Nephron (organoid): ENCODE measurements around the gene DAG1.
A peak's percentile ranks its signal among the peaks of the same experiment; 100 is the strongest.

ENCODE experiments used
- H3K27ac Mint-ChIP-seq, 3 experiments: 2 replicates each; pipeline ENCODE4 v1.8.0; 2020; ENCODE audit warnings: mixed read lengths in 3 of 3, mild to moderate bottlenecking in 2 of 3, moderate library complexity in 1 of 3
- H3K27me3 Mint-ChIP-seq: 2 replicates; pipeline ENCODE4 v1.8.0; 2021; ENCODE audit warnings: low read depth, mild to moderate bottlenecking, moderate library complexity, mixed read lengths
- H3K36me3 Mint-ChIP-seq: 2 replicates; pipeline ENCODE4 v1.8.0; 2020; ENCODE audit warnings: low read depth, mixed read lengths
- H3K4me1 Mint-ChIP-seq: 2 replicates; pipeline ENCODE4 v1.8.0; 2020; ENCODE audit warnings: mixed read lengths
- H3K4me3 Mint-ChIP-seq, 3 experiments: 2 replicates each; pipeline ENCODE4 v1.8.0; 2020; ENCODE audit warnings: mild to moderate bottlenecking in 3 of 3, mixed read lengths in 3 of 3, moderate library complexity in 2 of 3
- H3K9me3 Mint-ChIP-seq: 2 replicates; pipeline ENCODE4 v1.8.0; 2020; ENCODE audit warnings: mixed read lengths
- CTCF ChIP-seq, 3 experiments: fragments of 200-600 bp; sonication (generic); IDR thresholded peaks; one replicate each; pipeline ENCODE4 v1.5.0; 2021; ENCODE audit warnings: antibody characterized with exemption in 3 of 3; ENCODE audit not compliant: unreplicated experiment in 3 of 3

DAG1 gene

GRCh38 chr3:49556500-49557275 lies 86.6 kb downstream of the DAG1 start:
- H3K4me1 Mint-ChIP-seq, result peaks cover 12% of the 10 kb centered on the region
- no peaks in the 10 kb centered on the region for H3K9me3 Mint-ChIP-seq
- H3K27ac Mint-ChIP-seq, result no peak overlapping the region
- TF ChIP-seq CTCF (IDR thresholded peaks at IDR 0.05; ENCODE audit: unreplicated experiment in 3 of 3), result no peak
- H3K27me3 Mint-ChIP-seq, result peaks cover 38% of the 10 kb centered on the region
- H3K36me3 Mint-ChIP-seq, result no peaks in the 10 kb centered on the region
- H3K4me3 Mint-ChIP-seq, result peak overlapping the region in 2 of 3 experiments; percentile 26 to 57

DNA sequence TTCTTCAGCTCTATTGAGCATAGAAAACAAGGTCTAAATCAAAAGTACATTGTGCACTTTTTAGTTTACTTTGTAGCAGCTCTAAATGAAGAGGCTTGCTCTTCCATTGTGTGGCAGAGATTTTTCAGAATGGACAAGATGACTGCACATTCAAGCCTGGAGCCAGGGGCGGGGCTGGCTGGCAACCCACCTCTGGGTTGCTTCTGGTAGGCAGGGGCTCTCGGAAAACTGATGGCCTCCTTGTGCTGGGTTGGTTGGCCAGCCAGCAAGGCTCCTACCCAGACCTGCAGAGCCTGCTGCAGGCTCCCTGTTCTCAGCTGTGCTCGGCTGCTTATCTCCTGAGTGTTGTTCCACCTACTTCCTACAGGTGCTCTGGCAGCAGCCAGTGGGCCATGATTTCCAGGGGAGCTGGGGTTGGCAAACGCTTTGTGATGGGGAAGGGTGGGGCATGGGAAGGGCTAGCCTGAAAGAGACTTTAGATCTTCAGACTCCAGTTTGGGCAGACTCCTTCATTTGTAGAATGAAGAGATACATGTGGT lies 93.0 kb downstream of the DAG1 start:
- no peak overlapping the region for H3K27ac Mint-ChIP-seq
- no peaks in the 10 kb centered on the region for H3K36me3 Mint-ChIP-seq
- H3K9me3 Mint-ChIP-seq, result no peaks in the 10 kb centered on the region
- H3K4me1 Mint-ChIP-seq, result no peaks in the 10 kb centered on the region
- peaks cover 19% of the 10 kb centered on the region for H3K27me3 Mint-ChIP-seq
- TF ChIP-seq CTCF (IDR thresholded peaks at IDR 0.05; ENCODE audit: unreplicated experiment in 3 of 3), result no peak
- no peak overlapping the region for H3K4me3 Mint-ChIP-seq

DNA sequence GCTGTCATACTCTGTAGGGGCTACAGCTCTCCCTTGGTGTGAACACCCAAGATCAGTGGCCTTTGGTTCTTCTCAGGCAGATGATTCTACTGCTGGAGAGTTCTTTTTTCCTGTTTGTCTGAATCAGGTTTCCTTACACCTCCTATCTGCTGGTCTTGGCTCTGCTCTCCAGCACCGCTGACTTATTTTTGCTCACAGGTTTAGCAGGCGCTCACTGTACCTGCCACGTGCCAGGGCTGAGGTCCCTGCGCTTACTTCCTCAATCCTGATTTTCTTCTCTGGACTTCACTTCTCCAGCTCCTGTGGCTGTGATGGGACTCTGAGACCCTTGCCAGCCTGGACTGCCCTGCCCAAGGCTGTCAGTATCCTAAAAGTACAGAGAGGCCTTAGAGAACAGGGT lies 93.7 kb downstream of the DAG1 start:
- TF ChIP-seq CTCF (IDR thresholded peaks at IDR 0.05; ENCODE audit: unreplicated experiment in 3 of 3), result no peak
- Mint-ChIP-seq H3K9me3 (no peaks in the 10 kb centered on the region), H3K4me1 (no peaks in the 10 kb centered on the region), H3K36me3 (no peaks in the 10 kb centered on the region), H3K27ac (no peak overlapping the region), H3K27me3 (peaks cover 13% of the 10 kb centered on the region), H3K4me3 (no peak overlapping the region)

DNA sequence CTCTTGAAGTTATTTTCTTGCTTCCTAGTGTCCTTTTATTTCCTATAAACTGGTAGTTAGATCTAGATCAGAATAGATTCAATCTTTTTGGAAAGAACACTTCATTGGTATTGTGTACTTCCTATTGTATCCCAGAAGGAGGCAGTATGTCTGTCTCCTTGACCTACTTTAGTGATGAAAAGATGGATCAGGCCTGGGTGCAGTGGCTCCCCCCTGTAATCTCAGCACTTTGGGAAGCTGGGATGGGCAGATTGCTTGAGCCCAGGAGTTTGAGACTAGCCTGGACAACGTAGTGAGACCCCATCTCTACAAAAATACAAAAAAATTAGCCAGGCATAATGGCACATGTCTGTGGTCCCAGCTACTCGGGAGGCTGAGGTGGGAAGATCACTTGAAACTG lies 96.2 kb downstream of the DAG1 start:
- no peak overlapping the region for H3K27ac Mint-ChIP-seq
- peaks cover 9% of the 10 kb centered on the region for H3K27me3 Mint-ChIP-seq
- H3K36me3 Mint-ChIP-seq, result no peaks in the 10 kb centered on the region
- no peaks in the 10 kb centered on the region for H3K9me3 Mint-ChIP-seq
- no peak overlapping the region for H3K4me3 Mint-ChIP-seq
- no peaks in the 10 kb centered on the region for H3K4me1 Mint-ChIP-seq
- no peak for TF ChIP-seq CTCF (IDR thresholded peaks at IDR 0.05; ENCODE audit: unreplicated experiment in 3 of 3)

GRCh38 chr3:49567406-49567805 lies 97.3 kb downstream of the DAG1 start:
- no peak for TF ChIP-seq CTCF (IDR thresholded peaks at IDR 0.05; ENCODE audit: unreplicated experiment in 3 of 3)
- no peaks in the 10 kb centered on the region for H3K9me3 Mint-ChIP-seq

DNA sequence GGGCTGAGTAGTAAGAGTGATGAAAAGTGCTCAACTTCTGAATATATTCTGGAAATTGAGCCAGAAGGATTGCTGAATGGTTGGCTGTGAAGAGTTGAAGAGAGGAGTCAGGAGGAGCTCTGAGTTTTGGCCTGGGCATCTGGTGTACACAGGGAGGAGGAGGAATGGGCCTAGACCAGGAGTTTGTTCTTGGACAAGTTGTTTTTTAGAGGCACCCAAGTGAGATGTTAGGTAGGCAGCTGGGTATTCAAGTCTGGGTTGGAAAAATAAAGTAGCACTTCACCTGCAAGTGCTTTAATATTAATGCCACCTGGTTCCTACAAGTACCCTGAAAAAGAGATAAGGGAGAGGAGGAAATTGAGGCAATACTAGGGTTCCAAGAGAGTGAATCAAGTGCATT lies 98.9 kb downstream of the DAG1 start:
- Mint-ChIP-seq H3K9me3 (no peaks in the 10 kb centered on the region), H3K4me1 (no peaks in the 10 kb centered on the region), H3K27me3 (peaks cover 15% of the 10 kb centered on the region), H3K36me3 (no peaks in the 10 kb centered on the region), H3K27ac (no peak overlapping the region), H3K4me3 (no peak overlapping the region)
- TF ChIP-seq CTCF (IDR thresholded peaks at IDR 0.05; ENCODE audit: unreplicated experiment in 3 of 3), result no peak

More at GRCh38 chr3:49567406-49567805, 97.3 kb downstream of the DAG1 start:
- Mint-ChIP-seq H3K27me3 (peaks cover 14% of the 10 kb centered on the region), H3K4me3 (no peak overlapping the region), H3K27ac (no peak overlapping the region), H3K4me1 (no peaks in the 10 kb centered on the region), H3K36me3 (no peaks in the 10 kb centered on the region)
